H1 (cell line): ENCODE measurements around the gene HSD17B2. TPM values are rescaled to one million over a fixed set of nuclear protein-coding genes. Genes with fewer than 3 reads are reported as not detected.

Experiments
- BCL11A ChIP-seq, 2 experiments: IDR thresholded peaks; one replicate each; pipeline ENCODE4 v1.6.1; 2011; ENCODE audit warnings: low read depth in 2 of 2, low read length in 2 of 2, mild to moderate bottlenecking in 2 of 2
- CHD1 ChIP-seq: IDR thresholded peaks from 2 replicates; pipeline ENCODE4 v1.6.1; 2012; ENCODE audit warnings: low read depth, low read length, improper control_type of control experiment
- CHD7 ChIP-seq: fragments of 300-600 bp; sonication (generic); IDR thresholded peaks from 2 replicates; pipeline ENCODE4 v1.7.1; 2012; ENCODE audit warnings: low read length, moderate library complexity, mild to moderate bottlenecking, inconsistent platforms; ENCODE audit not compliant: insufficient replicate concordance
- E2F6 ChIP-seq: IDR thresholded peaks from 2 replicates; pipeline ENCODE4 v1.6.1; 2012; ENCODE audit warnings: inconsistent platforms
- EGR1 ChIP-seq: IDR thresholded peaks from 2 replicates; pipeline ENCODE4 v1.6.1; 2011; ENCODE audit warnings: low read depth, low read length, borderline replicate concordance
- JUND ChIP-seq: IDR thresholded peaks from 2 replicates; pipeline ENCODE4 v1.6.1; 2011; ENCODE audit warnings: mild to moderate bottlenecking, improper control_type of control experiment, low read length
- RAD21 ChIP-seq, 2 experiments: IDR thresholded peaks in 1 of 2; conservative IDR thresholded peaks in 1 of 2; 2 replicates each; pipeline ENCODE4 v1.6.1; 2011; ENCODE audit warnings: low read depth in 2 of 2, low read length in 2 of 2, improper control_type of control experiment in 1 of 2, inconsistent platforms in 1 of 2, mild to moderate bottlenecking in 1 of 2, moderate library complexity in 1 of 2
- RXRA ChIP-seq: IDR thresholded peaks from 2 replicates; pipeline ENCODE4 v1.6.1; 2011; ENCODE audit warnings: low read depth, mild to moderate bottlenecking, low read length, moderate library complexity; ENCODE audit not compliant: insufficient read depth
- TAF1 ChIP-seq: IDR thresholded peaks from 2 replicates; pipeline ENCODE4 v1.6.1; 2011; ENCODE audit warnings: mild to moderate bottlenecking, low read depth, low read length
- TAF7 ChIP-seq: optimal IDR thresholded peaks from 2 replicates; pipeline ENCODE3; 2011; ENCODE audit warnings: low read depth, mild to moderate bottlenecking, inconsistent platforms, low read length, moderate library complexity, borderline replicate concordance
- TBP ChIP-seq: IDR thresholded peaks from 2 replicates; pipeline ENCODE4 v1.6.1; 2011; ENCODE audit warnings: low read depth, low read length, improper control_type of control experiment
- polyA plus RNA-seq, 7 experiments: library from polyadenylated mRNA; depleted of rRNA in 3 of 7; stranded (reverse) in 5 of 7; unstranded in 2 of 7; fragments of >200 nt in 5 of 7; fragments of 200-250 nt in 2 of 7; gene quantifications; 1 replicate in 5 of 7; 2 replicates in 1 of 7; 4 replicates in 1 of 7; pipeline versions ENCODE4 v1.2.1 to v1.2.3, GENCODE V29; 2011 to 2013; ENCODE audit warnings: missing spikeins in 2 of 7, mixed read lengths in 2 of 7
- total RNA-seq: library from RNA; stranded (reverse); fragmentation: NEBNext Ultra II Directional; extraction: Animal tissue kit (Norgen Biotek cat#: 25700); gene quantifications from 2 replicates; pipeline ENCODE4 v1.2.1, GENCODE V29; 2021

The HSD17B2 gene
- total and polyA plus RNA-seq, 2 of the 8 experiments (the other 6 are each of a cell fraction or from before 2014, with no cell fraction given), result not detected

DNA sequence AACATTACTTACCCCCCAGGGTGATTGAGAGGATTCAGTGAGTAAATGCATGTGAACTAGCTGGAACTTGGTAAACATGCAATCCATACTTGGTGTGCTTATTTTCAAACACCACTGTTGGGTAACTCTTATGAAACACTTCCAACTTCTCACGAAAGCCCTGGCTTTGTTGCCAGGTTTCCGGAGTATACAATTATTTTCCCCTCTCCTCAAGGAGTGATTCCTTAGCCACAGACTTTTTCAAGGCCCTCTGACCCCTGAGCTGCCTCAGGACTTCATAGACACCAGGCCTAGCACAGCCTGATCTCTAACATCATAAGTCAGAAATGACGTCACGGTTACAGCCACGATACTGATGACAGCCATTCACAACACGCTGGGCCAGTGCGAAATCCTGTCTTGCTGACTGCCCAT lies 27.6 kb downstream of the HSD17B2 start (continued):
- TF ChIP-seq CHD7 (no peak), TAF1 (no peak), JUND (no peak), EGR1 (no peak), TAF7 (no peak), CHD1 (no peak), E2F6 (no peak), BCL11A (IDR thresholded peaks at IDR 0.05; ENCODE audit: low read depth in 2 of 2, low read length in 2 of 2) (no peak), RAD21 (IDR thresholded peaks at IDR 0.05 in 1 of 2, conservative IDR thresholded peaks at IDR 0.05 in 1 of 2; ENCODE audit: low read depth in 2 of 2, low read length in 2 of 2) (no peak), TBP (no peak), RXRA (no peak)
